ENCODE results near the gene MDH2.
"Not testable (repeated sequence)": the region's sequence is repeated elsewhere in the genome, so short reads cannot be mapped to it uniquely, and the experiment has no call there.

The MDH2 gene

DNA sequence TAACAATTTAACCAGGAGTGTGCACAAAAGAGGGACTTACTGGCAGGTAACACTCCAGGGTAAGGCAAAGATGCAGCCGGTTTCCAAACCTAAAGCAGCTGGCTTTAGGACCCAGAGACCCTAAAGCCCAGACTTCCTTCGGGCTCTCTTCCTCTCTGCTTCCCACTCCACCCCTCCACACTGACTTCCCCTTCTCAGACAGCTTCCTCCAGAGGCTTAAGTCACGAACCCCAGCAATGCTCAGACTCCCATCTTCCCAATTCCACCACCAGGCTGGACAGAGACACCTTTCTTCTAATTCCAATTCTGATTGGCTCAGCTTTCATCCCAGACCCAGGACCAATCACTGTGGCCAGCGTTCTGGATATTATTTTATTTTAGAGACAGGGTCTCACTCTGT lies 24.9 kb upstream of the MDH2 start:
- H3K4me3 ChIP-seq (replicated peaks in 1 of 2; ENCODE audit: low read depth in 2 of 2, low read length in 2 of 2): no peak overlapping the region
- TF ChIP-seq, protein P1, sequence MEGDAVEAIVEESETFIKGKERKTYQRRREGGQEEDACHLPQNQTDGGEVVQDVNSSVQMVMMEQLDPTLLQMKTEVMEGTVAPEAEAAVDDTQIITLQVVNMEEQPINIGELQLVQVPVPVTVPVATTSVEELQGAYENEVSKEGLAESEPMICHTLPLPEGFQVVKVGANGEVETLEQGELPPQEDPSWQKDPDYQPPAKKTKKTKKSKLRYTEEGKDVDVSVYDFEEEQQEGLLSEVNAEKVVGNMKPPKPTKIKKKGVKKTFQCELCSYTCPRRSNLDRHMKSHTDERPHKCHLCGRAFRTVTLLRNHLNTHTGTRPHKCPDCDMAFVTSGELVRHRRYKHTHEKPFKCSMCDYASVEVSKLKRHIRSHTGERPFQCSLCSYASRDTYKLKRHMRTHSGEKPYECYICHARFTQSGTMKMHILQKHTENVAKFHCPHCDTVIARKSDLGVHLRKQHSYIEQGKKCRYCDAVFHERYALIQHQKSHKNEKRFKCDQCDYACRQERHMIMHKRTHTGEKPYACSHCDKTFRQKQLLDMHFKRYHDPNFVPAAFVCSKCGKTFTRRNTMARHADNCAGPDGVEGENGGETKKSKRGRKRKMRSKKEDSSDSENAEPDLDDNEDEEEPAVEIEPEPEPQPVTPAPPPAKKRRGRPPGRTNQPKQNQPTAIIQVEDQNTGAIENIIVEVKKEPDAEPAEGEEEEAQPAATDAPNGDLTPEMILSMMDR (IDR thresholded peaks at IDR 0.05; ENCODE audit: low read depth, low read length): no peak
- DNase-seq (ENCODE audit: low read depth in 2 of 2): peak in 1 of 2 donors; percentile 7

DNA sequence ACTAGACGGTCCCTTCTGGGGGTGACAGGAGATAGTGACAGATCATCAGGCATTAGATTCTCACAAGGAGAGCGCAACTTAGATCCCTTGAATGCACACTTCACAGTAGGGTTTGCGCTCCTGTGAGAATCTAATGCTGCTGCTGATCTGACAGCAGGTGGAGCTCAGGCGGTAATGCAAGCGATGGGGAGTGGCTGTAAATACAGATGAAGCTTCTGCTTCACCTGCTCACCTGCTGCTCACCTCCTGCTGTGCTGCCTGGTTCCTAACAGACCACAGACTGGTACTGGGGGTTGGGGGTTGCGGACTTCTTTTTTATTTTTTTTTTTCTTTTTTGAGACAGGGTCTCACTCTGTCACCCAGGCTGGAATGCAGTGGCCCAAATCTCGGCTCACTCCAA lies 18.2 kb upstream of the MDH2 start:
- not testable (repeated sequence) for H3K4me3 ChIP-seq (replicated peaks in 1 of 2; ENCODE audit: low read depth in 2 of 2, low read length in 2 of 2); DNase-seq (ENCODE audit: low read depth in 2 of 2)

- H3K4me3 ChIP-seq (replicated peaks in 1 of 2; ENCODE audit: low read depth in 2 of 2, low read length in 2 of 2): no peak overlapping the region
- DNase-seq (ENCODE audit: low read depth in 2 of 2): no peak
- TF ChIP-seq, protein P1 (IDR thresholded peaks at IDR 0.05; ENCODE audit: low read depth, low read length): no peak
These were observed 15.9 kb upstream of the MDH2 start for GRCh38 chr7:76031964-76032363.

DNA sequence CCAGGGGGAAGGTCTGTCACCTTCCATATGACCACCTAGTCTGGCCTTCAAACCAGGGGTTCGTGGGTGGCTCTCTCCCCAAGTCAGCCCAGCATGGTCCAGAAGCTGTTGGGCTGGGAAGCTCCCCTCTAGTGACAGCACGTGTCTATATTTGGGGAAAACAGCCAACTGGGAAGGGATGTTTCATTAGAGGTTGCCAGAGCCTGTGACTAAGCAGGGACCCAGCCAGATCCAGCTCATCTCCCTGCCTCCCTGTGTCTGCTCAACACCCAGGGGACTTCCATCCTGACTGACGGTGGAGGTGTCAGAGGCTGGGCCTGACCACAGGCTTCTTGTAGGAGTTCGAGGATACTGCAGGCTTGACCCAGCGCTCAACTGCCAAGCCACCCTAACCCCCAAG lies 10.6 kb upstream of the MDH2 start:
- peak; percentile 45 to 88 for DNase-seq (ENCODE audit: low read depth in 2 of 2)
- TF ChIP-seq, protein P1 (IDR thresholded peaks at IDR 0.05; ENCODE audit: low read depth, low read length): no peak
- H3K4me3 ChIP-seq (replicated peaks in 1 of 2; ENCODE audit: low read depth in 2 of 2, low read length in 2 of 2): no peak overlapping the region

DNA sequence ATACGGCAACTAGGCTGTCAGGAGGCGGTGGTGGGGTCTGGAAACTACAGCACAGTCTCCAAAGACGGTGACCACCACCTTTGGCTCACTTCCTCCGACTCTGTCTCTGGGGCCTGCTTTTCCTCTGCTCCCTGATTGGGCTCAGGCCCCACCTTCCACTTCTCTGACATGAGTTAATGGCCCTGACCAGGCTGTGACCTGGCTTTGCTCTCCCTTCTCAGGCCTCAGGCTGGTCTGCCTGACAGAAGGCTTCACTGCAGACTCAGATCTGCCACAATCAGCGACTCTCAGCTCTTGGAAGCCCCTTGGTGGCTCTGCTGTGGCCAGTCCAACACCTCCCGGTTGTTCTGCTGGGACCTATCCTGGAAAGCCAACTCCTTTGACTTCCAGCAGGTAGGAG lies 7.8 kb upstream of the MDH2 start:
- TF ChIP-seq, protein P1 (IDR thresholded peaks at IDR 0.05; ENCODE audit: low read depth, low read length): no peak
- no peak overlapping the region for H3K4me3 ChIP-seq (replicated peaks in 1 of 2; ENCODE audit: low read depth in 2 of 2, low read length in 2 of 2)
- DNase-seq (ENCODE audit: low read depth in 2 of 2): no peak

GRCh38 chr7:76044375-76044865 lies 3.5 kb upstream of the MDH2 start:
- TF ChIP-seq, protein P1 (IDR thresholded peaks at IDR 0.05; ENCODE audit: low read depth, low read length): no peak
- DNase-seq (ENCODE audit: low read depth in 2 of 2): no peak
- no peak overlapping the region for H3K4me3 ChIP-seq (replicated peaks in 1 of 2; ENCODE audit: low read depth in 2 of 2, low read length in 2 of 2)

DNA sequence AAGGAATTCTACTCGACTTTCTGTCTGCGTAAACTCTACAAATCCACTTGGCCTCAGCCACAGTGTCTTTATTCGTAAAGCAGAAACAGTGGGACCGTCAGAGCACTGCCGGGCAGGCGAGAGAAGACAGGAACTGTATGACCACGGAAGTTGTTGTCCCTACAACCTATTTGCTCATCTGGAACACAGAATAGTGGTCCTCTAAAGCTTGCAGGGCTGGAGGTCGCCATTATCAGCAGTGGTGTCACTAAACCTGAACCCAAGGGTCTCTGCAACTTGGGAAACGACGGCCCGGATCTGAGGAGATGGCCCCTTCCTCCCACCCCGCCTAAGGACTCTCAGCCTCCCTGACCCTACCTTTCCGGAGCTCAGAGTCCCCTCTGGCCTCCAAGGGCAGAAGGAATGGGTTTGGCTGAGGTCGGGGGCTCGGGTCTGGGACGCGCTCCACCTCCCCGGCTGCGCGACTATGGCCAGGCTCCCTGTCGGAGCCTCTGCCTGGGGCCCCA lies 548 bp upstream of the MDH2 start:
- DNase-seq (ENCODE audit: low read depth in 2 of 2): peak; percentile 21 to 25
- peak overlapping the region; percentile 95 to 98 for H3K4me3 ChIP-seq (replicated peaks in 1 of 2; ENCODE audit: low read depth in 2 of 2, low read length in 2 of 2)
- TF ChIP-seq, protein P1 (IDR thresholded peaks at IDR 0.05; ENCODE audit: low read depth, low read length): no peak
